Suprapubic skin (tissue), 4 donors: ENCODE results near the gene ZNF160.

Source experiments
- EP300 ChIP-seq: sonication (generic); formaldehyde crosslinking; IDR thresholded peaks from one replicate; pipeline ENCODE4 v1.6.1; 2017; ENCODE audit warnings: antibody characterized with exemption
- POLR2A ChIP-seq, 2 donors: fragments of 450-650 bp; IDR thresholded peaks; one replicate each; pipeline ENCODE4 v1.6.1; 2017; ENCODE audit warnings: antibody characterized with exemption in 2 of 2, mild to moderate bottlenecking in 2 of 2, moderate library complexity in 2 of 2
- POLR2AphosphoS5 ChIP-seq, 3 donors: sonication (generic); formaldehyde crosslinking; IDR thresholded peaks; one replicate each; pipeline ENCODE4 v1.6.1; 2017; ENCODE audit warnings: antibody characterized with exemption in 3 of 3
- TF ChIP-seq, protein P1 (sequence below), 2 donors: fragments of 200-600 bp in 1 of 2; fragments of 450-650 bp in 1 of 2; sonication (generic) in 1 of 2; IDR thresholded peaks; one replicate each; pipeline ENCODE4 v1.5.1; 2016 to 2019; ENCODE audit warnings: antibody characterized with exemption in 2 of 2, mild to moderate bottlenecking in 1 of 2, moderate library complexity in 1 of 2

DNA sequence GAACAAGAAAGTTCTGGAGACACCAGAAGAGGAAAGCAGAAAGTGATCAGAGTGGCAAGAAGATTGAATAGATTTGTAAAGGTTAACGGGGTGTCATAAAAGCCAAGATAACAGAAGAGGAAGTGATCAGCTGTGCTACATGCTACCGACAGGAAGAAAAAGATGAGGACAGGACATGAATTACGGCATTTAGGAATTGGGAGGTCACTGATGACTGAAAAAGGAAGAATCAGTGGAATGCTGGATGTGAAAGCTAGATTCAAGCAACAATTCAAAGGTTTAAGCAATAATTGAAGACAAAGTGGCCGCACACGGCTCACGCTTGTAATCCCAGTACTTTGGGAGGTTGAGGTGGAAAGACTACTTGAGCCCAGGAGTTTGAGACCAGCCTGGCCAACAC lies 15.1 kb downstream of the ZNF160 start:
- TF ChIP-seq POLR2A (IDR thresholded peaks at IDR 0.05) (no peak), EP300 (no peak), POLR2AphosphoS5 (IDR thresholded peaks at IDR 0.05) (no peak)
- TF ChIP-seq, protein P1, sequence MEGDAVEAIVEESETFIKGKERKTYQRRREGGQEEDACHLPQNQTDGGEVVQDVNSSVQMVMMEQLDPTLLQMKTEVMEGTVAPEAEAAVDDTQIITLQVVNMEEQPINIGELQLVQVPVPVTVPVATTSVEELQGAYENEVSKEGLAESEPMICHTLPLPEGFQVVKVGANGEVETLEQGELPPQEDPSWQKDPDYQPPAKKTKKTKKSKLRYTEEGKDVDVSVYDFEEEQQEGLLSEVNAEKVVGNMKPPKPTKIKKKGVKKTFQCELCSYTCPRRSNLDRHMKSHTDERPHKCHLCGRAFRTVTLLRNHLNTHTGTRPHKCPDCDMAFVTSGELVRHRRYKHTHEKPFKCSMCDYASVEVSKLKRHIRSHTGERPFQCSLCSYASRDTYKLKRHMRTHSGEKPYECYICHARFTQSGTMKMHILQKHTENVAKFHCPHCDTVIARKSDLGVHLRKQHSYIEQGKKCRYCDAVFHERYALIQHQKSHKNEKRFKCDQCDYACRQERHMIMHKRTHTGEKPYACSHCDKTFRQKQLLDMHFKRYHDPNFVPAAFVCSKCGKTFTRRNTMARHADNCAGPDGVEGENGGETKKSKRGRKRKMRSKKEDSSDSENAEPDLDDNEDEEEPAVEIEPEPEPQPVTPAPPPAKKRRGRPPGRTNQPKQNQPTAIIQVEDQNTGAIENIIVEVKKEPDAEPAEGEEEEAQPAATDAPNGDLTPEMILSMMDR (IDR thresholded peaks at IDR 0.05): no peak
